ENCODE results near the gene GRM1.

- TF ChIP-seq FOS (IDR thresholded peaks at IDR 0.05; ENCODE audit: extremely low read depth, insufficient read length) (no peak), EP300 (IDR thresholded peaks at IDR 0.05; ENCODE audit: low read length) (no peak), CTCF (IDR thresholded peaks at IDR 0.05 in 2 of 3, conservative IDR thresholded peaks at IDR 0.05 in 1 of 3; ENCODE audit: insufficient read depth in 2 of 3, low read depth in 1 of 3, low read length in 3 of 3) (no peak)
These were observed 282.2 kb downstream of the GRM1 start for GRCh38 chr6:146311079-146311478.
